HEK293 (cell line): ENCODE measurements around the gene UBR7.

Experiments
- CTCF ChIA-PET: fragments of 350-600 bp; formaldehyde crosslinking; extraction: SDS; loops from one replicate; lab custom pipeline; 2021; ENCODE audit warnings: antibody characterized with exemption; lab: Yijun Ruan, JAX
- POLR2A ChIA-PET: fragments of 300-600 bp; formaldehyde crosslinking; extraction: SDS; loops from one replicate; lab custom pipeline; 2020; ENCODE audit warnings: antibody characterized with exemption, inconsistent platforms; lab: Yijun Ruan, JAX
- H3K27ac ChIP-seq: fragments of 200-500 bp; sonication (Bioruptor generic); 2 replicates; pipeline ENCODE4 v1.5.1; 2014; ENCODE audit warnings: low read depth, low read length, control low read depth, inconsistent platforms; ENCODE audit errors: extremely low read depth
- H3K36me3 ChIP-seq, 2 experiments: fragments of 200-500 bp in 1 of 2; sonication (Bioruptor generic) in 1 of 2; 1 replicate in 1 of 2; 2 replicates in 1 of 2; pipeline ENCODE4 v1.5.1; 2014 to 2017; ENCODE audit warnings: inconsistent platforms in 2 of 2, low read length in 2 of 2; ENCODE audit not compliant: control insufficient read depth in 2 of 2, insufficient read depth in 1 of 2
- H3K4me1 ChIP-seq: fragments of 200-500 bp; sonication (Bioruptor generic); 2 replicates; pipeline ENCODE4 v1.5.1; 2014; ENCODE audit warnings: mild to moderate bottlenecking, low read length, inconsistent platforms; ENCODE audit not compliant: control insufficient read depth, insufficient read depth
- H3K4me3 ChIP-seq: 2 replicates; pipeline ENCODE4 v1.5.1; 2011; ENCODE audit warnings: low read depth, mild to moderate bottlenecking, control low read depth, low read length, moderate library complexity
- H3K9me3 ChIP-seq: fragments of 200-500 bp; sonication (Bioruptor generic); 2 replicates; pipeline ENCODE4 v1.5.1; 2014; ENCODE audit warnings: low read depth, low read length, inconsistent platforms; ENCODE audit not compliant: control insufficient read depth, insufficient read depth
- EGR2 ChIP-seq: fragments of 450-650 bp; formaldehyde crosslinking; IDR thresholded peaks from 2 replicates; pipeline ENCODE4 v1.5.1; 2016; ENCODE audit warnings: low read depth, missing biosample characterization, missing genetic modification characterization
- ELK4 ChIP-seq: IDR thresholded peaks from 2 replicates; pipeline ENCODE4 v1.6.1; 2011; ENCODE audit warnings: mild to moderate bottlenecking, low read depth, low read length, borderline replicate concordance
- KLF10 ChIP-seq: fragments of 450-650 bp; IDR thresholded peaks from 2 replicates; pipeline ENCODE4 v1.5.1; 2018; ENCODE audit warnings: missing biosample characterization, mild to moderate bottlenecking, missing genetic modification characterization
- PRDM1 ChIP-seq: fragments of 450-650 bp; formaldehyde crosslinking; IDR thresholded peaks from 2 replicates; pipeline ENCODE4; 2016; ENCODE audit warnings: missing biosample characterization, missing genetic modification characterization
- PRDM10 ChIP-seq: fragments of 450-650 bp; formaldehyde crosslinking; IDR thresholded peaks from 2 replicates; pipeline ENCODE4 v1.5.1; 2016; ENCODE audit warnings: missing biosample characterization, missing genetic modification characterization
- SP7 ChIP-seq: fragments of 450-650 bp; formaldehyde crosslinking; IDR thresholded peaks from 2 replicates; pipeline ENCODE4 v1.5.1; 2016; ENCODE audit warnings: missing biosample characterization, missing genetic modification characterization
- YY1 ChIP-seq: fragments of 450-650 bp; formaldehyde crosslinking; IDR thresholded peaks from 2 replicates; pipeline ENCODE4 v1.5.1; 2018; ENCODE audit warnings: missing biosample characterization, missing genetic modification characterization
- ZBTB7A ChIP-seq: fragments of 450-650 bp; formaldehyde crosslinking; IDR thresholded peaks from 2 replicates; pipeline ENCODE4 v1.5.1; 2016; ENCODE audit warnings: low read depth, missing biosample characterization, missing genetic modification characterization
- ZNF138 ChIP-seq: fragments of 450-650 bp; formaldehyde crosslinking; IDR thresholded peaks from 2 replicates; pipeline ENCODE4 v1.5.1; 2016; ENCODE audit warnings: missing biosample characterization, missing genetic modification characterization, borderline replicate concordance
- ZNF157 ChIP-seq: fragments of 450-650 bp; formaldehyde crosslinking; IDR thresholded peaks from 2 replicates; pipeline ENCODE4 v1.5.1; 2016; ENCODE audit warnings: missing biosample characterization, missing genetic modification characterization
- ZNF169 ChIP-seq: fragments of 450-650 bp; formaldehyde crosslinking; IDR thresholded peaks from 2 replicates; pipeline ENCODE4 v1.5.1; 2016; ENCODE audit warnings: missing biosample characterization, missing genetic modification characterization
- ZNF175 ChIP-seq: fragments of 450-650 bp; formaldehyde crosslinking; IDR thresholded peaks from 2 replicates; pipeline ENCODE4 v1.5.1; 2016; ENCODE audit warnings: missing biosample characterization, missing genetic modification characterization
- ZNF19 ChIP-seq: fragments of 450-650 bp; formaldehyde crosslinking; IDR thresholded peaks from 2 replicates; pipeline ENCODE4; 2016; ENCODE audit warnings: missing biosample characterization, missing genetic modification characterization, low read depth
- ZNF266 ChIP-seq: fragments of 450-650 bp; formaldehyde crosslinking; IDR thresholded peaks from 2 replicates; pipeline ENCODE4 v1.5.1; 2016; ENCODE audit warnings: missing biosample characterization, missing genetic modification characterization, low read depth
- ZNF324 ChIP-seq: fragments of 450-650 bp; formaldehyde crosslinking; IDR thresholded peaks from 2 replicates; pipeline ENCODE4 v1.5.1; 2016; ENCODE audit warnings: missing biosample characterization, missing genetic modification characterization
- ZNF341 ChIP-seq: fragments of 450-650 bp; formaldehyde crosslinking; IDR thresholded peaks from 2 replicates; pipeline ENCODE4; 2016; ENCODE audit warnings: low read depth, missing biosample characterization, missing genetic modification characterization
- ZNF362 ChIP-seq: fragments of 450-650 bp; formaldehyde crosslinking; IDR thresholded peaks from 2 replicates; pipeline ENCODE4 v1.5.1; 2016; ENCODE audit warnings: missing biosample characterization, missing genetic modification characterization
- ZNF37A ChIP-seq: fragments of 450-650 bp; IDR thresholded peaks from 2 replicates; pipeline ENCODE4 v1.5.1; 2018; ENCODE audit warnings: missing biosample characterization, missing genetic modification characterization
- ZNF404 ChIP-seq: fragments of 450-650 bp; formaldehyde crosslinking; IDR thresholded peaks from 2 replicates; pipeline ENCODE4 v1.5.1; 2017; ENCODE audit warnings: missing biosample characterization, missing genetic modification characterization
- ZNF426 ChIP-seq: fragments of 450-650 bp; formaldehyde crosslinking; IDR thresholded peaks from 2 replicates; pipeline ENCODE4 v1.5.1; 2017; ENCODE audit warnings: missing biosample characterization, missing genetic modification characterization, mild to moderate bottlenecking, inconsistent platforms, moderate library complexity
- ZNF549 ChIP-seq: fragments of 450-650 bp; IDR thresholded peaks from 2 replicates; pipeline ENCODE4 v1.5.1; 2018; ENCODE audit warnings: missing biosample characterization, missing genetic modification characterization, mild to moderate bottlenecking, inconsistent platforms, moderate library complexity
- ZNF571 ChIP-seq: fragments of 450-650 bp; formaldehyde crosslinking; IDR thresholded peaks from 2 replicates; pipeline ENCODE4 v1.5.0; 2017; ENCODE audit warnings: missing biosample characterization, missing genetic modification characterization
- ZNF610 ChIP-seq: fragments of 450-650 bp; formaldehyde crosslinking; IDR thresholded peaks from 2 replicates; pipeline ENCODE4 v1.5.1; 2016; ENCODE audit warnings: missing biosample characterization, missing genetic modification characterization, borderline replicate concordance
- ZNF704 ChIP-seq: fragments of 450-650 bp; formaldehyde crosslinking; IDR thresholded peaks from 2 replicates; pipeline ENCODE4 v1.5.1; 2016; ENCODE audit warnings: missing biosample characterization, missing genetic modification characterization
- ZSCAN18 ChIP-seq: fragments of 450-650 bp; formaldehyde crosslinking; IDR thresholded peaks from 2 replicates; pipeline ENCODE4 v1.5.1; 2016; ENCODE audit warnings: missing biosample characterization, missing genetic modification characterization

UBR7 gene

GRCh38 chr14:93268406-93268805 is 61.4 kb downstream of the UBR7 start (continued):
- no peak for TF ChIP-seq ZNF426 (tag by site-specific recombination)
- no peak for TF ChIP-seq ZNF175
- no peak for TF ChIP-seq ELK4
- no peak for TF ChIP-seq ZNF362 (tag by site-specific recombination)
- TF ChIP-seq KLF10, result no peak
- TF ChIP-seq ZNF169, result no peak
- TF ChIP-seq ZNF266 (tag by site-specific recombination), result no peak
- no peak for TF ChIP-seq ZNF549
- no peak for TF ChIP-seq EGR2
- TF ChIP-seq ZNF341 (tag by site-specific recombination), result no peak
- no peak for TF ChIP-seq ZNF324
- no peak for TF ChIP-seq SP7 (tag by site-specific recombination)
- no peak for TF ChIP-seq PRDM10 (tag by site-specific recombination)
- TF ChIP-seq, all 188 proteins: peak for 0

GRCh38 chr14:93269341-93270068 is 62.4 kb downstream of the UBR7 start:
- peaks cover 0 to 3% of the 10 kb centered on the region in 2 experiments; a peak in 2 of 3 replicates for H3K36me3 ChIP-seq
- CTCF ChIA-PET, result no interaction called here
- H3K27ac ChIP-seq, result no peak overlapping the region
- H3K9me3 ChIP-seq, result no peaks in the 10 kb centered on the region
- H3K4me3 ChIP-seq, result no peak overlapping the region
- TF ChIP-seq ZNF157 (tag by site-specific recombination) (no peak), ZNF704 (tag by site-specific recombination) (no peak), ZSCAN18 (tag by site-specific recombination) (no peak), ZNF138 (no peak), ZBTB7A (tag by site-specific recombination) (no peak), PRDM1 (tag by site-specific recombination) (no peak), ZNF37A (tag by site-specific recombination) (no peak), ZNF571 (tag by site-specific recombination) (no peak), ZNF404 (no peak), ZNF610 (tag by site-specific recombination) (no peak), ZNF19 (no peak), YY1 (tag by site-specific recombination) (no peak)
- TF ChIP-seq, all 188 proteins: peak for 0
- POLR2A ChIA-PET, result no interaction called here
- H3K4me1 ChIP-seq, result no peaks in the 10 kb centered on the region
